WTC11 (cell line): ENCODE data around the gene ABHD17C. TPM values are rescaled to one million over a fixed set of nuclear protein-coding genes. Genes with fewer than 3 reads are reported as not detected.

Experiments used
- ATAC-seq: fragments of 200-7000 bp; cut with Tn5 transposase; 2 replicates; pipeline ENCODE4 v1.10.0; 2021; ENCODE audit warnings: mild to moderate bottlenecking, moderate library complexity
- CTCF ChIA-PET: fragments of 300-600 bp; sonication (Branson Sonifier 250); formaldehyde crosslinking; loops from one replicate; lab custom pipeline; 2021; ENCODE audit warnings: antibody characterized with exemption; lab: Charles Lee
- POLR2A ChIA-PET: fragments of 350-600 bp; sonication (Branson Sonifier 250); formaldehyde crosslinking; loops from one replicate; lab custom pipeline; 2021; ENCODE audit warnings: antibody characterized with exemption; lab: Charles Lee
- DNase-seq: peaks from one replicate; pipeline ENCODE4 v3.0.0; 2021; ENCODE audit warnings: low spot score
- H3K27ac Mint-ChIP-seq: 2 replicates; pipeline ENCODE4 v1.8.0; 2021; ENCODE audit warnings: mixed read lengths
- H3K27me3 Mint-ChIP-seq: 2 replicates; pipeline ENCODE4 v1.8.0; 2021; ENCODE audit warnings: low read depth, mild to moderate bottlenecking, moderate library complexity, mixed read lengths
- H3K36me3 Mint-ChIP-seq: 2 replicates; pipeline ENCODE4 v1.8.0; 2021; ENCODE audit warnings: mixed read lengths
- H3K4me1 Mint-ChIP-seq: 2 replicates; pipeline ENCODE4 v1.8.0; 2022; ENCODE audit warnings: mixed read lengths
- H3K4me3 Mint-ChIP-seq: 2 replicates; pipeline ENCODE4 v1.8.0; 2021; ENCODE audit warnings: mild to moderate bottlenecking, moderate library complexity, mixed read lengths
- H3K9me3 Mint-ChIP-seq: 2 replicates; pipeline ENCODE4 v1.8.0; 2021; ENCODE audit warnings: mixed read lengths
- CREM ChIP-seq: sonication (generic); formaldehyde crosslinking; IDR thresholded peaks from 2 replicates; pipeline ENCODE4 v1.8.1; 2022; ENCODE audit warnings: mild to moderate bottlenecking, missing genetic modification reagents, moderate library complexity
- IRF2 ChIP-seq: sonication (generic); formaldehyde crosslinking; IDR thresholded peaks from 2 replicates; pipeline ENCODE4 v1.8.0; 2022; ENCODE audit warnings: low read depth, missing genetic modification reagents, borderline replicate concordance
- NFATC4 ChIP-seq: fragments of 250-450 bp; sonication (Bioruptor Pico); IDR thresholded peaks from 2 replicates; pipeline ENCODE4 v1.9.0; 2021; ENCODE audit warnings: mild to moderate bottlenecking
- NFE2L1 ChIP-seq: sonication (generic); formaldehyde crosslinking; IDR thresholded peaks from 2 replicates; pipeline ENCODE4 v1.8.1; 2023; ENCODE audit warnings: missing genetic modification reagents
- NR1H2 ChIP-seq: sonication (generic); formaldehyde crosslinking; IDR thresholded peaks from 2 replicates; pipeline ENCODE4 v1.9.0; 2021; ENCODE audit warnings: mild to moderate bottlenecking, moderate library complexity, missing genetic modification reagents
- SP1 ChIP-seq: sonication (generic); formaldehyde crosslinking; conservative IDR thresholded peaks from 2 replicates; pipeline ENCODE4 v1.8.1; 2022; ENCODE audit warnings: missing genetic modification reagents
- ZNF396 ChIP-seq: fragments of 250-450 bp; sonication (Bioruptor Pico); IDR thresholded peaks from 2 replicates; pipeline ENCODE4 v1.8.0; 2021; ENCODE audit warnings: mild to moderate bottlenecking, moderate library complexity, borderline replicate concordance
- ZNF416 ChIP-seq: fragments of 250-450 bp; sonication (Bioruptor Pico); IDR thresholded peaks from 2 replicates; pipeline ENCODE4 v1.9.0; 2021; ENCODE audit warnings: mild to moderate bottlenecking, inconsistent platforms
- ZNF423 ChIP-seq: fragments of 250-450 bp; sonication (Bioruptor Pico); IDR thresholded peaks from 2 replicates; pipeline ENCODE4 v2.1.2; 2022; ENCODE audit warnings: mild to moderate bottlenecking, moderate library complexity
- total RNA-seq: library from RNA; stranded (reverse); gene quantifications from 3 replicates; pipeline ENCODE4 v1.2.3, GENCODE V29; 2021
- TF ChIP-seq, protein P1 (sequence below): sonication (generic); formaldehyde crosslinking; IDR thresholded peaks from 2 replicates; pipeline ENCODE4 v1.8.1; 2023; ENCODE audit warnings: mild to moderate bottlenecking, missing genetic modification reagents
- TF ChIP-seq, protein P2 (sequence below): fragments of 250-450 bp; sonication (Bioruptor Pico); IDR thresholded peaks from 2 replicates; pipeline ENCODE4 v1.9.0; 2021; ENCODE audit warnings: moderate library complexity, mild to moderate bottlenecking, inconsistent platforms, borderline replicate concordance
- TF ChIP-seq, protein P3 (sequence below): sonication (generic); formaldehyde crosslinking; IDR thresholded peaks from 2 replicates; pipeline ENCODE4 v1.8.1; 2023; ENCODE audit warnings: mild to moderate bottlenecking, missing genetic modification reagents
- TF ChIP-seq, protein P4 (sequence below): sonication (generic); formaldehyde crosslinking; IDR thresholded peaks from 2 replicates; pipeline ENCODE4 v1.8.1; 2023; ENCODE audit warnings: mild to moderate bottlenecking, missing genetic modification reagents, borderline replicate concordance
- TF ChIP-seq, protein P5 (sequence below): sonication (generic); formaldehyde crosslinking; IDR thresholded peaks from 2 replicates; pipeline ENCODE4 v1.8.1; 2022; ENCODE audit warnings: mild to moderate bottlenecking, moderate library complexity, missing genetic modification reagents

Gene ABHD17C
- total RNA-seq, 1 experiment from 2014 or later = 29.0 TPM

DNA sequence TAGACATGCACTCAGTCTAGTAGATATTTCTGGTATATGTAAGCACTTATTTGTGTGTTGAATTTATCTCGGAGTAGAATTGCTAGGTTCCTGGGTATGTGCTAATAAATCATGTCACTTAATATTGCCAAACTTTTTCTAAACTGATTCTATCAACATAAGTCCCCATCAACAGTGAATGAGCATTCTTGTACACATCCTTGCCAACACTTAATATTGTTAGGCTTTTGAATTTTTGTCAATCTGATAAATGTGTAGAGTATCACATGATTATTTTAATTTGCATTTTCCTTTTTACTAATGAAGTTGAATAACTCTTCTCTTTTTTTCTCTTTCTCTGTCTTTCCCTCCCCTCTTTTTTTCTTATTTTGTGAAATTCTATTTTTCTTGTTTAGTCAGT is 50.8 kb downstream of the ABHD17C start:
- POLR2A ChIA-PET = no interaction called here

DNA sequence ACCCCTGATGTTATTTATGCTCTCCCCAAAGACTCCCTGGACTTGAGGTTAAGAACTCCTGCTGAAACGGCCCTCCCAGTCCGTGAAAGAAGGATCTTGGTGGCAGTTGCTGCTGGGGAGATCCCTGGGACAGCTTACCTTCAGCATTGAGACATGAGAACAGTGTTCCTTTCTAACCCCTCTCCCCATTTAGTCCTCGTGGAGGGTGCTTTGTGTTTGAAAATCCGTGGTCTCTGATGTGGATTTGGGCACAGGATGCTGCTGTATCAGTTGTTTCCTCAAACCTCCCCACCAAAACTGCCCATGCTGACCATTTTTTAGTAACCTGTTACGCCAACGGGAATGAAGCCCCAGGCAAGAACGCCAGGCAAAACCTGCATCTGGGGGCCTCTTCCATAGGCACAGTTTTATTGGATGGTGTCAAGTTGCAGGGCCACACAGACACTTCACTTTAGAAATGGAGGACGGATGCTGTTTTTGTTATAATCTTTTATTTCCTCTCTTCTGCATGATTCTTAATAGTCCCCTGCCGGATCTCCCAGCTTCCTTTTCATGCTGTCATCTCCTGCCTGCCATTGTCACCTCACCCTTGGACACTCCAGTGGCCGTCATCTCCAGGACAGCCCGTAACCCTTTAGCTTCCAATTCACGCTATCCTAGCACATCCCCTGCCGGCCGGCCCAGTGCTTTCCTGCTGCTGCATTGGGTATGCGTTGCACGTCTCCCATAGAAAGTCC is 52.4 kb downstream of the ABHD17C start:
- ChIA-PET POLR2A (no interaction called here), CTCF (interaction anchor here (1.0 to 1.7 kb wide), 3 partner anchors 16 to 90 kb away, joined by 4 to 6 read pairs (median 4); no protein-coding TSS in a partner anchor)
- DNase-seq (peak; percentile 35), ATAC-seq (peak; percentile 55)
- Mint-ChIP-seq H3K27me3 (no peaks in the 10 kb centered on the region), H3K4me1 (peaks cover 45% of the 10 kb centered on the region), H3K4me3 (peak overlapping the region; percentile 31; the same call in 1 of the 2 replicates), H3K36me3 (peaks cover 13% of the 10 kb centered on the region), H3K27ac (peak overlapping the region; percentile 34), H3K9me3 (peaks cover 9% of the 10 kb centered on the region)
- TF ChIP-seq, protein P1, sequence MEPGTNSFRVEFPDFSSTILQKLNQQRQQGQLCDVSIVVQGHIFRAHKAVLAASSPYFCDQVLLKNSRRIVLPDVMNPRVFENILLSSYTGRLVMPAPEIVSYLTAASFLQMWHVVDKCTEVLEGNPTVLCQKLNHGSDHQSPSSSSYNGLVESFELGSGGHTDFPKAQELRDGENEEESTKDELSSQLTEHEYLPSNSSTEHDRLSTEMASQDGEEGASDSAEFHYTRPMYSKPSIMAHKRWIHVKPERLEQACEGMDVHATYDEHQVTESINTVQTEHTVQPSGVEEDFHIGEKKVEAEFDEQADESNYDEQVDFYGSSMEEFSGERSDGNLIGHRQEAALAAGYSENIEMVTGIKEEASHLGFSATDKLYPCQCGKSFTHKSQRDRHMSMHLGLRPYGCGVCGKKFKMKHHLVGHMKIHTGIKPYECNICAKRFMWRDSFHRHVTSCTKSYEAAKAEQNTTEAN (CRISPR knock-in tag) = no peak
- TF ChIP-seq NFATC4 (CRISPR knock-in tag) (no peak), NR1H2 (no peak), NFE2L1 (CRISPR knock-in tag) (no peak), SP1 (no peak), ZNF396 (no peak), IRF2 (CRISPR knock-in tag) (no peak), ZNF423 (CRISPR knock-in tag) (no peak)
- TF ChIP-seq, protein P2, sequence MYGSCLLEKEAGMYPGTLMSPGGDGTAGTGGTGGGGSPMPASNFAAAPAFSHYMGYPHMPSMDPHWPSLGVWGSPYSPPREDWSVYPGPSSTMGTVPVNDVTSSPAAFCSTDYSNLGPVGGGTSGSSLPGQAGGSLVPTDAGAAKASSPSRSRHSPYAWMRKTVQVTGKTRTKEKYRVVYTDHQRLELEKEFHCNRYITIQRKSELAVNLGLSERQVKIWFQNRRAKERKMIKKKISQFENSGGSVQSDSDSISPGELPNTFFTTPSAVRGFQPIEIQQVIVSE (CRISPR knock-in tag) = no peak
- TF ChIP-seq, protein P3, sequence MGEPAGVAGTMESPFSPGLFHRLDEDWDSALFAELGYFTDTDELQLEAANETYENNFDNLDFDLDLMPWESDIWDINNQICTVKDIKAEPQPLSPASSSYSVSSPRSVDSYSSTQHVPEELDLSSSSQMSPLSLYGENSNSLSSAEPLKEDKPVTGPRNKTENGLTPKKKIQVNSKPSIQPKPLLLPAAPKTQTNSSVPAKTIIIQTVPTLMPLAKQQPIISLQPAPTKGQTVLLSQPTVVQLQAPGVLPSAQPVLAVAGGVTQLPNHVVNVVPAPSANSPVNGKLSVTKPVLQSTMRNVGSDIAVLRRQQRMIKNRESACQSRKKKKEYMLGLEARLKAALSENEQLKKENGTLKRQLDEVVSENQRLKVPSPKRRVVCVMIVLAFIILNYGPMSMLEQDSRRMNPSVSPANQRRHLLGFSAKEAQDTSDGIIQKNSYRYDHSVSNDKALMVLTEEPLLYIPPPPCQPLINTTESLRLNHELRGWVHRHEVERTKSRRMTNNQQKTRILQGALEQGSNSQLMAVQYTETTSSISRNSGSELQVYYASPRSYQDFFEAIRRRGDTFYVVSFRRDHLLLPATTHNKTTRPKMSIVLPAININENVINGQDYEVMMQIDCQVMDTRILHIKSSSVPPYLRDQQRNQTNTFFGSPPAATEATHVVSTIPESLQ (CRISPR knock-in tag) = no peak
- TF ChIP-seq, protein P4, sequence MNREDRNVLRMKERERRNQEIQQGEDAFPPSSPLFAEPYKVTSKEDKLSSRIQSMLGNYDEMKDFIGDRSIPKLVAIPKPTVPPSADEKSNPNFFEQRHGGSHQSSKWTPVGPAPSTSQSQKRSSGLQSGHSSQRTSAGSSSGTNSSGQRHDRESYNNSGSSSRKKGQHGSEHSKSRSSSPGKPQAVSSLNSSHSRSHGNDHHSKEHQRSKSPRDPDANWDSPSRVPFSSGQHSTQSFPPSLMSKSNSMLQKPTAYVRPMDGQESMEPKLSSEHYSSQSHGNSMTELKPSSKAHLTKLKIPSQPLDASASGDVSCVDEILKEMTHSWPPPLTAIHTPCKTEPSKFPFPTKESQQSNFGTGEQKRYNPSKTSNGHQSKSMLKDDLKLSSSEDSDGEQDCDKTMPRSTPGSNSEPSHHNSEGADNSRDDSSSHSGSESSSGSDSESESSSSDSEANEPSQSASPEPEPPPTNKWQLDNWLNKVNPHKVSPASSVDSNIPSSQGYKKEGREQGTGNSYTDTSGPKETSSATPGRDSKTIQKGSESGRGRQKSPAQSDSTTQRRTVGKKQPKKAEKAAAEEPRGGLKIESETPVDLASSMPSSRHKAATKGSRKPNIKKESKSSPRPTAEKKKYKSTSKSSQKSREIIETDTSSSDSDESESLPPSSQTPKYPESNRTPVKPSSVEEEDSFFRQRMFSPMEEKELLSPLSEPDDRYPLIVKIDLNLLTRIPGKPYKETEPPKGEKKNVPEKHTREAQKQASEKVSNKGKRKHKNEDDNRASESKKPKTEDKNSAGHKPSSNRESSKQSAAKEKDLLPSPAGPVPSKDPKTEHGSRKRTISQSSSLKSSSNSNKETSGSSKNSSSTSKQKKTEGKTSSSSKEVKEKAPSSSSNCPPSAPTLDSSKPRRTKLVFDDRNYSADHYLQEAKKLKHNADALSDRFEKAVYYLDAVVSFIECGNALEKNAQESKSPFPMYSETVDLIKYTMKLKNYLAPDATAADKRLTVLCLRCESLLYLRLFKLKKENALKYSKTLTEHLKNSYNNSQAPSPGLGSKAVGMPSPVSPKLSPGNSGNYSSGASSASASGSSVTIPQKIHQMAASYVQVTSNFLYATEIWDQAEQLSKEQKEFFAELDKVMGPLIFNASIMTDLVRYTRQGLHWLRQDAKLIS (CRISPR knock-in tag) = no peak

More for the DNA sequence above, 50.8 kb downstream of the ABHD17C start:
- Mint-ChIP-seq H3K36me3 (peaks cover 10% of the 10 kb centered on the region), H3K9me3 (peaks cover 9% of the 10 kb centered on the region), H3K4me3 (no peak overlapping the region), H3K27me3 (no peaks in the 10 kb centered on the region), H3K4me1 (peaks cover 47% of the 10 kb centered on the region), H3K27ac (no peak overlapping the region)
- ATAC-seq (no peak), DNase-seq (no peak)
- CTCF ChIA-PET = interaction anchor here (1.0 kb wide), 1 partner anchor 31 kb away, joined by 3 read pairs; no protein-coding TSS in a partner anchor
- TF ChIP-seq CREM = no peak
- TF ChIP-seq, protein P4 (CRISPR knock-in tag) = no peak
- TF ChIP-seq NR1H2 = no peak
- TF ChIP-seq, protein P5, sequence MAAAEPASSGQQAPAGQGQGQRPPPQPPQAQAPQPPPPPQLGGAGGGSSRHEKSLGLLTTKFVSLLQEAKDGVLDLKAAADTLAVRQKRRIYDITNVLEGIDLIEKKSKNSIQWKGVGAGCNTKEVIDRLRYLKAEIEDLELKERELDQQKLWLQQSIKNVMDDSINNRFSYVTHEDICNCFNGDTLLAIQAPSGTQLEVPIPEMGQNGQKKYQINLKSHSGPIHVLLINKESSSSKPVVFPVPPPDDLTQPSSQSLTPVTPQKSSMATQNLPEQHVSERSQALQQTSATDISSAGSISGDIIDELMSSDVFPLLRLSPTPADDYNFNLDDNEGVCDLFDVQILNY (CRISPR knock-in tag) = no peak
- TF ChIP-seq ZNF416 (CRISPR knock-in tag) = no peak
